IPS DF 4.7 (cell line): ENCODE measurements around the gene VWA3B.
"Not testable (repeated sequence)": the region's sequence is repeated elsewhere in the genome, so short reads cannot be mapped to it uniquely, and the experiment has no call there.

ENCODE experiments used
- DNase-seq: peaks from one replicate; pipeline ENCODE4 v3.0.0-alpha.2; 2013; ENCODE audit warnings: low spot score; ENCODE audit errors: extremely low read depth

Gene VWA3B

GRCh38 chr2:98084869-98085238, 2.1 kb upstream of the VWA3B start:
- DNase-seq, result no peak

GRCh38 chr2:98085649-98086048, 1.3 kb upstream of the VWA3B start:
- DNase-seq, result no peak

GRCh38 chr2:98087447-98088020, 567 bp downstream of the VWA3B start:
- no peak for DNase-seq

GRCh38 chr2:98088261-98088660, 1.3 kb downstream of the VWA3B start:
- no peak for DNase-seq

- DNase-seq, result no peak
These were observed 3.0 kb downstream of the VWA3B start for GRCh38 chr2:98089941-98090340.

- DNase-seq, result no peak
These were observed 4.0 kb downstream of the VWA3B start for GRCh38 chr2:98090951-98091350.

GRCh38 chr2:98091738-98092137, 4.8 kb downstream of the VWA3B start:
- no peak for DNase-seq

- no peak for DNase-seq
These were observed 6.2 kb downstream of the VWA3B start for GRCh38 chr2:98093146-98093545.

GRCh38 chr2:98093611-98094010, 6.6 kb downstream of the VWA3B start:
- no peak for DNase-seq

GRCh38 chr2:98099939-98100743, 13.2 kb downstream of the VWA3B start:
- DNase-seq, result no peak

GRCh38 chr2:98102315-98102714, 15.3 kb downstream of the VWA3B start:
- not testable (repeated sequence) for DNase-seq

- DNase-seq, result no peak
These were observed 15.9 kb downstream of the VWA3B start for GRCh38 chr2:98102878-98103277.

GRCh38 chr2:98108110-98108509, 21.1 kb downstream of the VWA3B start:
- no peak for DNase-seq

GRCh38 chr2:98110741-98111140, 23.8 kb downstream of the VWA3B start:
- DNase-seq, result no peak

- DNase-seq, result no peak
These were observed 27.8 kb downstream of the VWA3B start for GRCh38 chr2:98114643-98115330.

- no peak for DNase-seq
These were observed 31.2 kb downstream of the VWA3B start for GRCh38 chr2:98118161-98118560.

- DNase-seq, result no peak
These were observed 31.9 kb downstream of the VWA3B start for GRCh38 chr2:98118852-98119251.

GRCh38 chr2:98121149-98121548, 34.2 kb downstream of the VWA3B start:
- DNase-seq, result no peak

- DNase-seq, result no peak
These were observed 35.6 kb downstream of the VWA3B start for GRCh38 chr2:98122524-98122923.

- DNase-seq, result no peak
These were observed 36.3 kb downstream of the VWA3B start for GRCh38 chr2:98123286-98123685.

- no peak for DNase-seq
These were observed 39.1 kb downstream of the VWA3B start for GRCh38 chr2:98126061-98126460.

GRCh38 chr2:98127229-98127989, 40.4 kb downstream of the VWA3B start:
- no peak for DNase-seq
